Mucosa of stomach (tissue), 1 donor: ENCODE data around the gene DPP8.
"Not testable (repeated sequence)": the region's sequence is repeated elsewhere in the genome, so short reads cannot be mapped to it uniquely, and the experiment has no call there.

Experiments used
- H3K27me3 ChIP-seq: one replicate; pipeline ENCODE4 v1.7.0; 2013; ENCODE audit warnings: mild to moderate bottlenecking, low read length; ENCODE audit not compliant: control insufficient read depth, insufficient read depth
- H3K36me3 ChIP-seq: one replicate; pipeline ENCODE4 v1.7.0; 2013; ENCODE audit warnings: low read length; ENCODE audit not compliant: control insufficient read depth, insufficient read depth
- H3K4me1 ChIP-seq: one replicate; pipeline ENCODE4 v1.7.0; 2013; ENCODE audit warnings: mild to moderate bottlenecking, low read length; ENCODE audit not compliant: control insufficient read depth, insufficient read depth
- H3K4me3 ChIP-seq: one replicate; pipeline ENCODE4 v1.7.0; 2013; ENCODE audit warnings: low read length
- H3K9ac ChIP-seq: one replicate; pipeline ENCODE4 v1.7.0; 2013; ENCODE audit warnings: mild to moderate bottlenecking, low read length, moderate library complexity
- H3K9me3 ChIP-seq: one replicate; pipeline ENCODE4 v1.7.0; 2013; ENCODE audit warnings: mild to moderate bottlenecking, low read length, moderate library complexity; ENCODE audit not compliant: control insufficient read depth
- donor health status: Pancreatic carcinoma.

Gene DPP8

GRCh38 chr15:65516997-65517865 is at the start of gene DPP8:
Gene DPP8 (minus strand): TSS chr15:65517689. CDS start chr15:65512553, 5,136 bp downstream.
- Histone ChIP-seq H3K36me3 (no peaks in the 10 kb centered on the region), H3K27me3 (no peaks in the 10 kb centered on the region), H3K9ac (peak within 1 kb of the TSS; percentile 85), H3K4me1 (peaks cover 12% of the 10 kb centered on the region), H3K9me3 (no peaks in the 10 kb centered on the region), H3K4me3 (peak within 1 kb of the TSS; percentile 99)

- Histone ChIP-seq H3K36me3 (peaks cover 15% of the 10 kb centered on the region), H3K4me3 (no peak overlapping the region), H3K27me3 (no peaks in the 10 kb centered on the region), H3K4me1 (no peaks in the 10 kb centered on the region), H3K9me3 (no peaks in the 10 kb centered on the region), H3K9ac (no peak overlapping the region)
These were observed 44.4 kb upstream of the DPP8 start for GRCh38 chr15:65561934-65562333.

- peaks cover 18% of the 10 kb centered on the region for H3K36me3 ChIP-seq
- no peaks in the 10 kb centered on the region for H3K27me3 ChIP-seq
- H3K9ac ChIP-seq = no peak overlapping the region
These were observed 42.5 kb upstream of the DPP8 start for GRCh38 chr15:65559941-65560340.

GRCh38 chr15:65558997-65559760 is 41.7 kb upstream of the DPP8 start:
- Histone ChIP-seq H3K36me3 (peaks cover 18% of the 10 kb centered on the region), H3K9me3 (no peaks in the 10 kb centered on the region), H3K9ac (no peak overlapping the region), H3K4me1 (no peaks in the 10 kb centered on the region), H3K27me3 (no peaks in the 10 kb centered on the region), H3K4me3 (no peak overlapping the region)

More at GRCh38 chr15:65559941-65560340, 42.5 kb upstream of the DPP8 start:
- H3K4me1 ChIP-seq = no peaks in the 10 kb centered on the region
- H3K4me3 ChIP-seq = no peak overlapping the region
- no peaks in the 10 kb centered on the region for H3K9me3 ChIP-seq

- H3K9ac ChIP-seq = no peak overlapping the region
- no peaks in the 10 kb centered on the region for H3K27me3 ChIP-seq
- H3K9me3 ChIP-seq = no peaks in the 10 kb centered on the region
- H3K36me3 ChIP-seq = peaks cover 18% of the 10 kb centered on the region
- H3K4me3 ChIP-seq = no peak overlapping the region
- H3K4me1 ChIP-seq = no peaks in the 10 kb centered on the region
These were observed 40.8 kb upstream of the DPP8 start for GRCh38 chr15:65558336-65558735.

- no peak overlapping the region for H3K4me3 ChIP-seq
- H3K9ac ChIP-seq = no peak overlapping the region
These were observed 39.1 kb upstream of the DPP8 start for GRCh38 chr15:65556622-65557021.

GRCh38 chr15:65553691-65554090 is 36.2 kb upstream of the DPP8 start:
- Histone ChIP-seq H3K36me3 (peaks cover 4% of the 10 kb centered on the region), H3K9ac (no peak overlapping the region), H3K27me3 (no peaks in the 10 kb centered on the region), H3K9me3 (no peaks in the 10 kb centered on the region), H3K4me1 (peaks cover 4% of the 10 kb centered on the region), H3K4me3 (no peak overlapping the region)

More at GRCh38 chr15:65556622-65557021, 39.1 kb upstream of the DPP8 start:
- no peaks in the 10 kb centered on the region for H3K4me1 ChIP-seq
- no peaks in the 10 kb centered on the region for H3K9me3 ChIP-seq
- no peaks in the 10 kb centered on the region for H3K27me3 ChIP-seq
- H3K36me3 ChIP-seq = peaks cover 13% of the 10 kb centered on the region

- not testable (repeated sequence) for H3K27me3 ChIP-seq, H3K4me3 ChIP-seq, H3K9me3 ChIP-seq, H3K36me3 ChIP-seq, H3K4me1 ChIP-seq, H3K9ac ChIP-seq
These were observed 35.4 kb upstream of the DPP8 start for GRCh38 chr15:65552851-65553250.

- peaks cover 8% of the 10 kb centered on the region for H3K4me1 ChIP-seq
- no peak overlapping the region for H3K9ac ChIP-seq
- peaks cover under 1% of the 10 kb centered on the region for H3K36me3 ChIP-seq
- no peaks in the 10 kb centered on the region for H3K9me3 ChIP-seq
- H3K27me3 ChIP-seq = no peaks in the 10 kb centered on the region
- H3K4me3 ChIP-seq = no peak overlapping the region
These were observed 33.7 kb upstream of the DPP8 start for GRCh38 chr15:65551183-65551582.

GRCh38 chr15:65550681-65551098 is 33.2 kb upstream of the DPP8 start:
- Histone ChIP-seq H3K4me1 (peaks cover 8% of the 10 kb centered on the region), H3K36me3 (no peaks in the 10 kb centered on the region), H3K4me3 (no peak overlapping the region), H3K9me3 (no peaks in the 10 kb centered on the region), H3K9ac (no peak overlapping the region), H3K27me3 (no peaks in the 10 kb centered on the region)

GRCh38 chr15:65549288-65549687 is 31.8 kb upstream of the DPP8 start:
- H3K9ac ChIP-seq, H3K9me3 ChIP-seq, H3K27me3 ChIP-seq, H3K4me1 ChIP-seq, H3K36me3 ChIP-seq, H3K4me3 ChIP-seq: not testable (repeated sequence)

GRCh38 chr15:65547841-65548240 is 30.4 kb upstream of the DPP8 start:
- Histone ChIP-seq H3K4me1 (peaks cover 8% of the 10 kb centered on the region), H3K36me3 (no peaks in the 10 kb centered on the region), H3K4me3 (no peak overlapping the region), H3K9ac (no peak overlapping the region), H3K9me3 (no peaks in the 10 kb centered on the region), H3K27me3 (no peaks in the 10 kb centered on the region)
